Rectal smooth muscle tissue (tissue), 1 donor: ENCODE measurements around the gene RNF148.
"Not testable (repeated sequence)": the region's sequence is repeated elsewhere in the genome, so short reads cannot be mapped to it uniquely, and the experiment has no call there.

Experiments used
- H3K27ac ChIP-seq: one replicate; pipeline ENCODE4 v1.7.0; 2013; ENCODE audit warnings: low read depth, low read length, inconsistent platforms
- H3K27me3 ChIP-seq: one replicate; pipeline ENCODE4 v1.7.0; 2013; ENCODE audit warnings: low read length; ENCODE audit not compliant: control insufficient read depth, insufficient read depth
- H3K36me3 ChIP-seq: one replicate; pipeline ENCODE4 v1.7.0; 2013; ENCODE audit warnings: low read length; ENCODE audit not compliant: control insufficient read depth, insufficient read depth
- H3K4me1 ChIP-seq: one replicate; pipeline ENCODE4 v1.7.0; 2013; ENCODE audit warnings: low read length; ENCODE audit not compliant: control insufficient read depth, insufficient read depth
- H3K4me3 ChIP-seq: one replicate; pipeline ENCODE4 v1.7.0; 2013; ENCODE audit warnings: low read length
- H3K9ac ChIP-seq: one replicate; pipeline ENCODE4 v1.7.0; 2013; ENCODE audit warnings: low read length

RNF148 gene

DNA sequence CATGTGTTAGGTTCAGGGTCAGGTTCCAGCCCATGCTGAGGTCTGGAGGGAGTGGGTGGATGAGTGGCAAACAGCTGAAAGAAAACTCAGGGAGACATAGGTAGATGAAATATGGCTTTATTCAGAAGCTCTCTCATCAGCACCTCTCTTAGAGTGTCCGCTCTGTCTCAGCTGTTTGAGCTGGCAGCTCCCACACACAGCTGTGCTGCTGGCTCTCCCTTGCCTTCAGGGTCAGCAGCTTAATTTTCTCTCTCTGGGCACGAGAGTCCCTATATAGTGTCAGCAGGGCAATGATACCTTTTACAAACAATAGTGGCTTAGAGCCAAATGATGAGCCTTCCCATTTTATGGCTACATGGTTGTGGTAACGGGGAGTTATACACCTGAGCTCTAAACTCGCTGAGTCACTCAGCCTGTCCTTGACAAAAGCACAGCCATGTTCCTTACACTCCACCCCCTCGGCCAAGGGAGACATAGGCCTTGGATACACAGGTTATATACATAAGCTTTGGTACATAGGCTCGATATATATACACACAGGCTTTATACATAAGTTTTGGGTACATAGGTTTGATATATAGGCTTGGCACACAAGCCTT is 14.2 kb downstream of the RNF148 start:
- H3K4me1 ChIP-seq = no peaks in the 10 kb centered on the region
- H3K4me3 ChIP-seq = no peak overlapping the region
- H3K9ac ChIP-seq = no peak overlapping the region
- no peak overlapping the region for H3K27ac ChIP-seq
- H3K36me3 ChIP-seq = no peaks in the 10 kb centered on the region
- H3K27me3 ChIP-seq = no peaks in the 10 kb centered on the region

DNA sequence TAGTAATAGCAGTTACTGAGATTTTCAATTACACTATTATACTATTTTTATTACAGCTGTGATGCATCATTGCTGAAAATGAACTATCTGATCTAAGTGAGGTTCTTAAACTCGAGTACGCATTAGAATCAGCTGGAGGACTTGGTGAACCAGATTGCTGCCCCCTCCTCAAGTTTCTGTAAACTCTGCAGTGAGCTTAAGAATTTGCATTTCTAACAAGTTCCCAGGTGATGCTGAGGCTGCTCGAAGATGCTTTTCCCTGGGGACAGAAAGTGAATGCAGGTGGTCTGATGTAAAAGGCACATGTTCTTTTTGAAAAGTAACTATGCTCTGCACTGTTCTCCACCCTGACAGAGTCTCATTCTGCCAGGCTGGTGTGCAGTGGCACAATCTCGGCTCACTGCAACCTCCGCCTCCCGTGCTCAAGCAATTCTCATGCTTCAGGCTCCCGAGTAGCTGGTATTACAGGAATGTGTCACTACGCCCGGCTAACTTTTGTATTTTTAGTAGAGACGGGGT is 16.3 kb downstream of the RNF148 start:
- Histone ChIP-seq H3K27me3 (no peaks in the 10 kb centered on the region), H3K4me3 (no peak overlapping the region), H3K9ac (no peak overlapping the region)

DNA sequence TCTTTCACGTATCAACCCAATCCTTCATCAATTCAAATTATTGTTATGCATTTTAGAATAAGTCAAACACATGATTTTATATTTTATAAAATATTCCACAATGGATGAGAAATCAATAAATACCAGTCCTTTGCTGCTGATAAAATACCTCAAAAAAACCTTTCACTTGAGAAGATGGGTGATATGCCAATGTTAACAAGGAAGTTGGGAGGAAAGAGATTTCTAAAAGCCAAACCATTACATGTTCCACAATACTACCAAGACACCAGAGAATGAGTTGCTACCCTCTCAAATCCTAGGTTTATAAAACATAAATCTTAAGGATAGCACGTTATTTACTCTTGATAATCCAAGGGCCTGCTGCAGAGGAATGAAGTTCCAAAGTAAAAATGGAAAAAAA is 18.2 kb downstream of the RNF148 start:
- Histone ChIP-seq H3K27ac (no peak overlapping the region), H3K4me3 (no peak overlapping the region), H3K36me3 (no peaks in the 10 kb centered on the region), H3K9ac (no peak overlapping the region), H3K4me1 (no peaks in the 10 kb centered on the region), H3K27me3 (no peaks in the 10 kb centered on the region)

More for the DNA sequence above, 16.3 kb downstream of the RNF148 start:
- no peaks in the 10 kb centered on the region for H3K36me3 ChIP-seq
- H3K27ac ChIP-seq = no peak overlapping the region
- H3K4me1 ChIP-seq = no peaks in the 10 kb centered on the region

GRCh38 chr7:122682815-122683550 is 19.7 kb downstream of the RNF148 start:
- Histone ChIP-seq H3K27ac (no peak overlapping the region), H3K4me3 (no peak overlapping the region), H3K9ac (no peak overlapping the region), H3K4me1 (no peaks in the 10 kb centered on the region), H3K27me3 (no peaks in the 10 kb centered on the region), H3K36me3 (no peaks in the 10 kb centered on the region)

GRCh38 chr7:122681186-122681585 is 21.5 kb downstream of the RNF148 start:
- H3K4me3 ChIP-seq, H3K4me1 ChIP-seq, H3K27ac ChIP-seq, H3K9ac ChIP-seq, H3K36me3 ChIP-seq, H3K27me3 ChIP-seq: not testable (repeated sequence)

DNA sequence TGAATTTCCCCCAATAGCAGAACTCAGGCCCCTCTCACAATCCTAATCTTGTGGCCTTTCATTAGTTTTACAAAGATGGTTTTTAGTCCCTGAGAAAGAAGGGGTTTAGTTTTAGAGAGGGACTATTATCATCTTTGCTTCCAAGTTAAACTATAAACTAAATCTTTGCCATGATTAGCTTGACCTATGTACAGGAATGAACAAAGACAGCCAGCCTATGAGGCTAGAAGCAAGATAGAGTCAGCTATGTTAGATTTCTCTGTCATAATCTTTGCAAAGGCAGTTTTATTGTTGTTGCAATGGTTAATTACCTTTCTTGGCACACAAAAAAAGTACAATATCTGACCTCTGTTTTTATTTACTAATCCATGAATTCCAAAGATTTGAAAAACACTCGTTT is 22.9 kb downstream of the RNF148 start:
- Histone ChIP-seq H3K27me3 (no peaks in the 10 kb centered on the region), H3K36me3 (no peaks in the 10 kb centered on the region), H3K4me3 (no peak overlapping the region), H3K9ac (no peak overlapping the region), H3K4me1 (peaks cover 3% of the 10 kb centered on the region), H3K27ac (no peak overlapping the region)

GRCh38 chr7:122679269-122679709 is 23.4 kb downstream of the RNF148 start:
- H3K27ac ChIP-seq = not testable (repeated sequence)

GRCh38 chr7:122677149-122677548 is 25.6 kb downstream of the RNF148 start:
- H3K36me3 ChIP-seq = no peaks in the 10 kb centered on the region
- no peaks in the 10 kb centered on the region for H3K27me3 ChIP-seq
- H3K4me1 ChIP-seq = peaks cover 3% of the 10 kb centered on the region

More at GRCh38 chr7:122679269-122679709, 23.4 kb downstream of the RNF148 start:
- not testable (repeated sequence) for H3K4me3 ChIP-seq, H3K27me3 ChIP-seq, H3K36me3 ChIP-seq, H3K9ac ChIP-seq, H3K4me1 ChIP-seq

DNA sequence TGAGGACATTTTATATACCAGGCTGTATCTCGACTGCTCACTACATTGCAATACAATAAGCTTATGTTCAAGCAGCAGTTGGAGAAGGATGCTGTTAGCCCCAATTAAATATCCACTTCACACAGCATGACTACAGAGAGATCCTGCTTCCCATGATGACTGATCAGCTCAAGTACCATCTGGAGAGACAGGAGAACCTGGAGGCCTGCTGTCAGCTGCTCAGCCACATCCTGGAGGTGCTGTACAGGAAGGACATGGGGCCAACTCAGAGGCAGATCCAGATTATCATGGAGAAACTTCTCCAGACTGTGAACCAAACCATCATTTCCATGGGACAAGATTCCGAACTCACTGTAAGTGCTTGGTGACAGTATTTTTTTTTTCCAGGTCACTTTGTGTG is 26.3 kb downstream of the RNF148 start:
- H3K9ac ChIP-seq = no peak overlapping the region
- H3K4me3 ChIP-seq = no peak overlapping the region
- no peaks in the 10 kb centered on the region for H3K27me3 ChIP-seq
- H3K4me1 ChIP-seq = peaks cover 3% of the 10 kb centered on the region
- H3K36me3 ChIP-seq = no peaks in the 10 kb centered on the region
- H3K27ac ChIP-seq = no peak overlapping the region

More at GRCh38 chr7:122677149-122677548, 25.6 kb downstream of the RNF148 start:
- no peak overlapping the region for H3K4me3 ChIP-seq
- H3K9ac ChIP-seq = no peak overlapping the region
- no peak overlapping the region for H3K27ac ChIP-seq

- Histone ChIP-seq H3K36me3 (no peaks in the 10 kb centered on the region), H3K4me1 (peaks cover 3% of the 10 kb centered on the region), H3K27ac (no peak overlapping the region), H3K9ac (no peak overlapping the region), H3K4me3 (no peak overlapping the region), H3K27me3 (no peaks in the 10 kb centered on the region)
Observed at GRCh38 chr7:122675621-122676020, 27.1 kb downstream of the RNF148 start.

- peaks cover 3% of the 10 kb centered on the region for H3K4me1 ChIP-seq
- H3K36me3 ChIP-seq = no peaks in the 10 kb centered on the region
- no peak overlapping the region for H3K4me3 ChIP-seq
- H3K27me3 ChIP-seq = no peaks in the 10 kb centered on the region
- H3K27ac ChIP-seq = no peak overlapping the region
- H3K9ac ChIP-seq = no peak overlapping the region
Observed at GRCh38 chr7:122675011-122675410, 27.7 kb downstream of the RNF148 start.

GRCh38 chr7:122674502-122674901 is 28.2 kb downstream of the RNF148 start:
- no peak overlapping the region for H3K9ac ChIP-seq
- H3K4me3 ChIP-seq = no peak overlapping the region
- no peaks in the 10 kb centered on the region for H3K36me3 ChIP-seq
- H3K27me3 ChIP-seq = no peaks in the 10 kb centered on the region
- no peak overlapping the region for H3K27ac ChIP-seq
- peaks cover 3% of the 10 kb centered on the region for H3K4me1 ChIP-seq

- Histone ChIP-seq H3K4me3 (no peak overlapping the region), H3K9ac (no peak overlapping the region), H3K27me3 (no peaks in the 10 kb centered on the region), H3K4me1 (peaks cover 3% of the 10 kb centered on the region), H3K27ac (no peak overlapping the region), H3K36me3 (no peaks in the 10 kb centered on the region)
Observed at GRCh38 chr7:122673951-122674350, 28.8 kb downstream of the RNF148 start.
